Smooth muscle cell (in vitro differentiated cells): ENCODE results near the gene GOLT1B. TPM values are rescaled to one million over a fixed set of nuclear protein-coding genes. Genes with fewer than 3 reads are reported as not detected.

Source experiments
- DNase-seq: peaks from one replicate; lab custom pipeline; 2025; ENCODE audit not compliant: unreplicated experiment; lab: John Stamatoyannopoulos, UW
- H2AFZ ChIP-seq: fragments of 200-600 bp; sonication (generic); 2 replicates; pipeline ENCODE4 v1.6.0; 2016; ENCODE audit warnings: antibody characterized with exemption, low read depth, mild to moderate bottlenecking
- H3F3A ChIP-seq: fragments of 200-600 bp; sonication (generic); 2 replicates; pipeline ENCODE4 v1.6.0; 2017; ENCODE audit warnings: antibody characterized with exemption, low read depth
- H3K27ac ChIP-seq: fragments of 200-600 bp; sonication (generic); 2 replicates; pipeline ENCODE4 v1.5.1; 2016; ENCODE audit warnings: low read depth, mild to moderate bottlenecking
- H3K27me3 ChIP-seq: fragments of 200-600 bp; sonication (generic); 2 replicates; pipeline ENCODE4 v1.6.1; 2016; ENCODE audit warnings: low read depth, mild to moderate bottlenecking
- H3K36me3 ChIP-seq: fragments of 200-600 bp; sonication (generic); 2 replicates; pipeline ENCODE4 v1.5.1; 2016; ENCODE audit warnings: low read depth
- H3K4me1 ChIP-seq: fragments of 200-600 bp; sonication (generic); 2 replicates; pipeline ENCODE4 v1.5.1; 2016; ENCODE audit warnings: low read depth
- H3K4me2 ChIP-seq: fragments of 200-600 bp; sonication (generic); 2 replicates; pipeline ENCODE4 v1.6.0; 2016; ENCODE audit warnings: mild to moderate bottlenecking
- H3K4me3 ChIP-seq: fragments of 200-600 bp; sonication (generic); 2 replicates; pipeline ENCODE4 v1.5.1; 2016; ENCODE audit warnings: mild to moderate bottlenecking
- H3K79me2 ChIP-seq: fragments of 200-600 bp; sonication (generic); 2 replicates; pipeline ENCODE4 v1.6.0; 2016; ENCODE audit warnings: low read depth, mild to moderate bottlenecking
- H3K9ac ChIP-seq: fragments of 200-600 bp; sonication (generic); 2 replicates; pipeline ENCODE4 v1.6.0; 2016; ENCODE audit warnings: low read depth
- H3K9me3 ChIP-seq: fragments of 200-600 bp; sonication (generic); replicated peaks from 2 replicates; pipeline ENCODE4 v1.5.1; 2016; ENCODE audit warnings: low read depth
- H4K20me1 ChIP-seq: fragments of 200-600 bp; sonication (generic); 2 replicates; pipeline ENCODE4 v1.6.0; 2016; ENCODE audit warnings: low read depth
- WGBS: methylation state at CpG from one replicate; pipeline ENCODE4 v1.1.7; 2016; ENCODE audit warnings: low lambda C conversion rate; 5-methylcytosine and 5-hydroxymethylcytosine counted together
- polyA plus RNA-seq: library from polyadenylated mRNA; unstranded; fragments of >200 nt; fragmentation: Nextera tagmentation; extraction: Ambion mirVana; gene quantifications from 2 replicates; pipeline ENCODE4 v1.2.1, GENCODE V29; 2016
- total RNA-seq: library from RNA; depleted of rRNA; stranded (reverse); fragments of >200 nt; gene quantifications from 2 replicates; pipeline ENCODE4 v1.2.3, GENCODE V29; 2014
- TF ChIP-seq, protein P1 (sequence below): fragments of 200-600 bp; sonication (generic); IDR thresholded peaks from 2 replicates; pipeline ENCODE4 v1.5.1; 2017; ENCODE audit warnings: borderline replicate concordance, mild to moderate bottlenecking, antibody characterized with exemption; ENCODE audit not compliant: insufficient read depth, poor library complexity, severe bottlenecking

GOLT1B gene
- total and polyA plus RNA-seq, 2 experiments from 2014 or later: 99.5 to 184 TPM

DNA sequence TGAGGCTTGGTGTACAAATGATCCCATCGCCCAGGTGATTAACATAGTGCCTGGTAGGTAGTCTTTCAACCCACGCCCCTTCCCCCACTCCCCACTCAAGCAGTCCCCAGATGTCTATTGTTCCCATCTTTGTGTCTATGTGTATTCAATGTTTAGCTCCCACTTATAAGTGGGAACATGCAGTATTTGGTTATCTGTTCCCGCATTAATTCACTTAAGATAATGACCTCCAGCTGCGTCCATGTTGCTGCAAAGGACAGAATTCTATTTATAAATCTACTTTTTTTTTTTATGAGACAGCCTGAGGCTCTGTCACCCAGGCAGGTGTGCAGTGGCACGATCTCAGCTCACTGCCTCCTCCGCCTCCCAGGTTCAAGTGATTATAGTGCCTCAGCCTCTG is 40.2 kb downstream of the GOLT1B start:
- Histone ChIP-seq H3K9me3 (no peaks in the 10 kb centered on the region), H3K9ac (no peak overlapping the region), H3K27me3 (no peaks in the 10 kb centered on the region), H3K79me2 (no peaks in the 10 kb centered on the region), H3K27ac (no peak overlapping the region), H4K20me1 (no peaks in the 10 kb centered on the region), H3K4me2 (no peak overlapping the region), H3K4me3 (no peak overlapping the region), H3K36me3 (no peaks in the 10 kb centered on the region), H3F3A (no peaks in the 10 kb centered on the region), H3K4me1 (no peaks in the 10 kb centered on the region), H2AFZ (no peak overlapping the region)
- TF ChIP-seq, protein P1, sequence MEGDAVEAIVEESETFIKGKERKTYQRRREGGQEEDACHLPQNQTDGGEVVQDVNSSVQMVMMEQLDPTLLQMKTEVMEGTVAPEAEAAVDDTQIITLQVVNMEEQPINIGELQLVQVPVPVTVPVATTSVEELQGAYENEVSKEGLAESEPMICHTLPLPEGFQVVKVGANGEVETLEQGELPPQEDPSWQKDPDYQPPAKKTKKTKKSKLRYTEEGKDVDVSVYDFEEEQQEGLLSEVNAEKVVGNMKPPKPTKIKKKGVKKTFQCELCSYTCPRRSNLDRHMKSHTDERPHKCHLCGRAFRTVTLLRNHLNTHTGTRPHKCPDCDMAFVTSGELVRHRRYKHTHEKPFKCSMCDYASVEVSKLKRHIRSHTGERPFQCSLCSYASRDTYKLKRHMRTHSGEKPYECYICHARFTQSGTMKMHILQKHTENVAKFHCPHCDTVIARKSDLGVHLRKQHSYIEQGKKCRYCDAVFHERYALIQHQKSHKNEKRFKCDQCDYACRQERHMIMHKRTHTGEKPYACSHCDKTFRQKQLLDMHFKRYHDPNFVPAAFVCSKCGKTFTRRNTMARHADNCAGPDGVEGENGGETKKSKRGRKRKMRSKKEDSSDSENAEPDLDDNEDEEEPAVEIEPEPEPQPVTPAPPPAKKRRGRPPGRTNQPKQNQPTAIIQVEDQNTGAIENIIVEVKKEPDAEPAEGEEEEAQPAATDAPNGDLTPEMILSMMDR: no peak
- WGBS: 93% methylated on average over 6 of the region's 6 CpGs
- DNase-seq: no peak

DNA sequence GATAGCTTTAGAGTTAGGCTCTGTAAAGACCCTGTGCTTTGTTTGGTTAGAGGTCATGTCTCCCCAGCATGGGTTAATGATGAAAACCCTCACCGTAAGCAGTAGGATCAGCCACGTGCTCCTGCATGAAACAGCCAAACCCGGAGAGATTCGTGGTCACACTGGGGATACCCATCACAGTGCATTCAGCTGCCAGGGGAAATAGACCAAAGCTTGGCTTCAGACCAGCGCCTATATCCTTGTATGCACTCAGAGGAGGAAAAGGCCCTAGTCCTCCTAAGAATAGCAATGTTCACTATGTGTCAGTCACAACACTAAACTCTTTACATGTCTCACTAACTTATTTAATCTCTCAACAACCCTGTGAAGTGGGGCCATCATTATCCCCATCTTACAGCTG is 40.8 kb downstream of the GOLT1B start:
- TF ChIP-seq, protein P1: no peak
- Histone ChIP-seq H3K9me3 (no peaks in the 10 kb centered on the region), H3K4me1 (no peaks in the 10 kb centered on the region), H3K36me3 (no peaks in the 10 kb centered on the region), H3F3A (no peaks in the 10 kb centered on the region), H4K20me1 (no peaks in the 10 kb centered on the region), H3K4me2 (no peak overlapping the region), H3K9ac (no peak overlapping the region), H3K27me3 (no peaks in the 10 kb centered on the region), H3K79me2 (no peaks in the 10 kb centered on the region), H3K4me3 (no peak overlapping the region), H2AFZ (no peak overlapping the region), H3K27ac (no peak overlapping the region)
- no peak for DNase-seq
- 81% methylated on average over 5 of the region's 5 CpGs for WGBS

DNA sequence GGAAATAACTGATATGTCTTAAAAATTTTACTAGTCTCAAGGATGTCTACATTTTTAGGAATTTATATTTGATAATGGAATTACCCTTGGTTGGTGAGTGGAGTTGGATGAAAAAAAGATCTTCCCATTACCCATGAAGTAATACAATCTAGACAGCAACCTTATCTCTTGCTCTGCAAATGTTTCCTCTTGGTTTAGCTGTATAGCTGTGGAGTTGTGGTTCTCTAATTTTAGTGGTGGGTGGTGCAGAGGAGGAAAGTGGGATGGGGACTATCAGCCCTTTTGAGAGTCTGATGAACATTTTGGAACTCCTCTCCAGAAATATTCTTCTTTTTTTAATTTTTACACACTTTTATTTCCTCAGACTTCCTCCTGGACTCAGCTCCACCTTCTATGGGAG is 41.6 kb downstream of the GOLT1B start:
- Histone ChIP-seq H3F3A (no peaks in the 10 kb centered on the region), H3K36me3 (no peaks in the 10 kb centered on the region), H3K79me2 (no peaks in the 10 kb centered on the region), H3K4me2 (no peak overlapping the region), H3K4me1 (no peaks in the 10 kb centered on the region), H3K27me3 (no peaks in the 10 kb centered on the region), H3K27ac (no peak overlapping the region), H2AFZ (no peak overlapping the region), H3K9me3 (no peaks in the 10 kb centered on the region), H4K20me1 (no peaks in the 10 kb centered on the region), H3K9ac (no peak overlapping the region), H3K4me3 (no peak overlapping the region)
- DNase-seq: no peak
- TF ChIP-seq, protein P1: no peak

DNA sequence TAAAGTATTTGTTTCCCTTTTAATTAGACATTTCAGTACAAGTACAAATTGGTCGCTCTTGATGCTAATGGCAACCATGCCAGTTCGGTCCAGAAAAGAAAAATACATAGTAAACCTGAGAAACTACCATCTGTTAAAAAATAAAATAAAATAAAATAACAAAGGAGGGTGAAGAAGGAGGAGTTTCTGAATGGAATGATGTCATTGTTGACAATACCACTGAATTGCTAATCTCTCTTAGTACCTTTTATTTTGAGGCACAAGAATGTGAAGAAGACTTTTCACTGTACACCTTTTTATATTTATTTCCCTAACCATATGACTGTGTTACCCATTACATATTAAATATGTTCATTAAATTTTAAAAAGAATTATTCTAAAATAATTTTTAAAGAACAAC is 44.0 kb downstream of the GOLT1B start:
- no peaks in the 10 kb centered on the region for H3K27me3 ChIP-seq
- H3F3A ChIP-seq: no peaks in the 10 kb centered on the region
- TF ChIP-seq, protein P1: no peak
- DNase-seq: no peak
- WGBS: 82% methylated on average over 2 of the region's 2 CpGs
- no peaks in the 10 kb centered on the region for H3K79me2 ChIP-seq
- no peak overlapping the region for H3K4me2 ChIP-seq
- H3K9me3 ChIP-seq: no peaks in the 10 kb centered on the region
- no peak overlapping the region for H3K4me3 ChIP-seq
- no peaks in the 10 kb centered on the region for H4K20me1 ChIP-seq
- H3K4me1 ChIP-seq: no peaks in the 10 kb centered on the region
- no peaks in the 10 kb centered on the region for H3K36me3 ChIP-seq
- H3K27ac ChIP-seq: no peak overlapping the region
- no peak overlapping the region for H3K9ac ChIP-seq
- H2AFZ ChIP-seq: no peak overlapping the region
